ENCODE data around the gene TBRG1.

DNA sequence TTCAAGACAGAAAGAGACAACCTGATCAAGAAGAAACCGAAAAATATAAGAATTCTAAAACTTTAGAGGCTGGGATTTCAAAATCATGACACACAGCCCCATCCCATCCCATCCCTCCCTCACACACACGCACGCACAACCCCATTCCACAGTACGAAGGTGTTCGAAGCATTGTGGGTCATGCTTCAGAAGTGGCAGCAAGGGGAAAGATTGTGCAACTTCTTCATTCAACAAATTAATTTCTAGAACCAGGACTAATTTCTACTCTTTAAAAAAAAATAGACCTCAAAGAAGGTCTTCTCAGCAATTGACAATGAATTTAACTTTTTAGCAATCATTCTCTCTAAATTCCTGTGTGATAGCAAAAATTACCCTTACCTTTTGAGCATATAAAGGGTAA is 51.9 kb downstream of the TBRG1 start:
- no peak for TF ChIP-seq EZH2phosphoT487 (IDR thresholded peaks at IDR 0.05; ENCODE audit: borderline replicate concordance, low read length)
- TF ChIP-seq, protein P1, sequence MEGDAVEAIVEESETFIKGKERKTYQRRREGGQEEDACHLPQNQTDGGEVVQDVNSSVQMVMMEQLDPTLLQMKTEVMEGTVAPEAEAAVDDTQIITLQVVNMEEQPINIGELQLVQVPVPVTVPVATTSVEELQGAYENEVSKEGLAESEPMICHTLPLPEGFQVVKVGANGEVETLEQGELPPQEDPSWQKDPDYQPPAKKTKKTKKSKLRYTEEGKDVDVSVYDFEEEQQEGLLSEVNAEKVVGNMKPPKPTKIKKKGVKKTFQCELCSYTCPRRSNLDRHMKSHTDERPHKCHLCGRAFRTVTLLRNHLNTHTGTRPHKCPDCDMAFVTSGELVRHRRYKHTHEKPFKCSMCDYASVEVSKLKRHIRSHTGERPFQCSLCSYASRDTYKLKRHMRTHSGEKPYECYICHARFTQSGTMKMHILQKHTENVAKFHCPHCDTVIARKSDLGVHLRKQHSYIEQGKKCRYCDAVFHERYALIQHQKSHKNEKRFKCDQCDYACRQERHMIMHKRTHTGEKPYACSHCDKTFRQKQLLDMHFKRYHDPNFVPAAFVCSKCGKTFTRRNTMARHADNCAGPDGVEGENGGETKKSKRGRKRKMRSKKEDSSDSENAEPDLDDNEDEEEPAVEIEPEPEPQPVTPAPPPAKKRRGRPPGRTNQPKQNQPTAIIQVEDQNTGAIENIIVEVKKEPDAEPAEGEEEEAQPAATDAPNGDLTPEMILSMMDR (conservative IDR thresholded peaks at IDR 0.05; ENCODE audit: low read depth, low read length), result no peak
- no peak for TF ChIP-seq EZH2 (IDR thresholded peaks at IDR 0.05; ENCODE audit: low read length, unreplicated experiment)
